Panc1 (cell line): ENCODE results near the gene MAML3.

Experiments
- POLR2AphosphoS5 ChIP-seq: IDR thresholded peaks from 2 replicates; pipeline ENCODE4 v1.6.1; 2012; ENCODE audit warnings: mild to moderate bottlenecking, low read depth, low read length, moderate library complexity
- TCF7L2 ChIP-seq: IDR thresholded peaks from 2 replicates; pipeline ENCODE4 v1.6.1; 2011; ENCODE audit warnings: mild to moderate bottlenecking, low read depth, low read length, inconsistent platforms
- TF ChIP-seq, protein P1 (sequence below): fragments of 450-650 bp; IDR thresholded peaks from 2 replicates; pipeline ENCODE4 v1.5.1; 2017; ENCODE audit warnings: mild to moderate bottlenecking

DNA sequence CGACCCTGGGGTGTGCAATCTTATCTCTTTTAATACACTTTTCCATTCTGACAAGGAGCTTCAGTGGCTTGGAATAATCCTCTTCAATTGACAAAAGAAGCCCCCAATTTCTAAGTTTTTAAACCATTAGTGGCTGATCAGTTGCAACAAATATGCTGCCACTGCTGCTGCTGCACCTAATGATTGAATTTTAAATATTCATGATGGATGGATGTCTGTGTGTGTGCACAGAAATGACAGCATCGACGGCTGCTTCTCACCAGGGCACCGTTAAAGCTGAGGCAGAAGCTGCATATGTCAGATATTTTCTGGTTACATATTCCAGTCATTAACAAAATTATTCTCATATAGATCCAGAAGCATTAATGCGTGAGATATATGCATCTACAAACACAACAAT lies 306.0 kb downstream of the MAML3 start:
- TF ChIP-seq, protein P1, sequence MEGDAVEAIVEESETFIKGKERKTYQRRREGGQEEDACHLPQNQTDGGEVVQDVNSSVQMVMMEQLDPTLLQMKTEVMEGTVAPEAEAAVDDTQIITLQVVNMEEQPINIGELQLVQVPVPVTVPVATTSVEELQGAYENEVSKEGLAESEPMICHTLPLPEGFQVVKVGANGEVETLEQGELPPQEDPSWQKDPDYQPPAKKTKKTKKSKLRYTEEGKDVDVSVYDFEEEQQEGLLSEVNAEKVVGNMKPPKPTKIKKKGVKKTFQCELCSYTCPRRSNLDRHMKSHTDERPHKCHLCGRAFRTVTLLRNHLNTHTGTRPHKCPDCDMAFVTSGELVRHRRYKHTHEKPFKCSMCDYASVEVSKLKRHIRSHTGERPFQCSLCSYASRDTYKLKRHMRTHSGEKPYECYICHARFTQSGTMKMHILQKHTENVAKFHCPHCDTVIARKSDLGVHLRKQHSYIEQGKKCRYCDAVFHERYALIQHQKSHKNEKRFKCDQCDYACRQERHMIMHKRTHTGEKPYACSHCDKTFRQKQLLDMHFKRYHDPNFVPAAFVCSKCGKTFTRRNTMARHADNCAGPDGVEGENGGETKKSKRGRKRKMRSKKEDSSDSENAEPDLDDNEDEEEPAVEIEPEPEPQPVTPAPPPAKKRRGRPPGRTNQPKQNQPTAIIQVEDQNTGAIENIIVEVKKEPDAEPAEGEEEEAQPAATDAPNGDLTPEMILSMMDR, result no peak
- no peak for TF ChIP-seq TCF7L2
- TF ChIP-seq POLR2AphosphoS5, result no peak
